Stimulated activated CD8-positive, alpha-beta memory T cell treated with anti-CD3 and anti-CD28 coated beads, Interleukin-2, amount 100 ng/mL, for 1 hour (primary cell): Measurements from ENCODE around the gene ADPGK.
A peak's percentile ranks its signal among the peaks of the same experiment; 100 is the strongest.

Experiments used
- DNase-seq, 2 donors: peaks; one replicate each; pipeline ENCODE4 v3.0.0-alpha.2; 2020; ENCODE audit warnings: low read depth in 2 of 2

ADPGK gene

GRCh38 chr15:72790302-72790910, 6.8 kb upstream of the ADPGK start:
- no peak for DNase-seq

GRCh38 chr15:72787526-72787925, 4.0 kb upstream of the ADPGK start:
- no peak for DNase-seq

- no peak for DNase-seq
Observed at GRCh38 chr15:72786676-72787345, 3.3 kb upstream of the ADPGK start.

GRCh38 chr15:72786242-72786641, 2.7 kb upstream of the ADPGK start:
- no peak for DNase-seq

GRCh38 chr15:72785841-72786240, 2.3 kb upstream of the ADPGK start:
- no peak for DNase-seq

- DNase-seq: peak in 1 of 2 donors; percentile 21
Observed at GRCh38 chr15:72785432-72785831, 1.9 kb upstream of the ADPGK start.

GRCh38 chr15:72784456-72784876, 908 bp upstream of the ADPGK start:
- no peak for DNase-seq

GRCh38 chr15:72783004-72783639, 436 bp downstream of the ADPGK start:
- no peak for DNase-seq

- no peak for DNase-seq
Observed at GRCh38 chr15:72782274-72783003, 1.1 kb downstream of the ADPGK start.

GRCh38 chr15:72781631-72782030, 1.9 kb downstream of the ADPGK start:
- no peak for DNase-seq

- no peak for DNase-seq
Observed at GRCh38 chr15:72778796-72779195, 4.8 kb downstream of the ADPGK start.

GRCh38 chr15:72774696-72775383, 8.7 kb downstream of the ADPGK start:
- no peak for DNase-seq

GRCh38 chr15:72771329-72771725, 12.2 kb downstream of the ADPGK start:
- DNase-seq: no peak

GRCh38 chr15:72770673-72771328, 12.8 kb downstream of the ADPGK start:
- DNase-seq: no peak

GRCh38 chr15:72766780-72767179, 16.8 kb downstream of the ADPGK start:
- no peak for DNase-seq

GRCh38 chr15:72766025-72766424, 17.5 kb downstream of the ADPGK start:
- DNase-seq: no peak

GRCh38 chr15:72764656-72765055, 18.9 kb downstream of the ADPGK start:
- DNase-seq: no peak

- no peak for DNase-seq
Observed at GRCh38 chr15:72760590-72761260, 22.8 kb downstream of the ADPGK start.

- DNase-seq: no peak
Observed at GRCh38 chr15:72758182-72758581, 25.4 kb downstream of the ADPGK start.

- no peak for DNase-seq
Observed at GRCh38 chr15:72754096-72754495, 29.5 kb downstream of the ADPGK start.
